ENCODE measurements around the gene AQP4. TPM values are rescaled to one million over a fixed set of nuclear protein-coding genes. Genes with fewer than 3 reads are reported as not detected.

AQP4 gene
- 1 to 10 TPM in 1 of 4 donors, not detected in 3; 1.5 TPM for total RNA-seq

GRCh38 chr18:26865557-26865956 is at the start of gene AQP4:
Gene AQP4, minus strand, starts transcription at chr18:26865707. Its CDS starts 18 bp downstream, at chr18:26865689.
- Histone ChIP-seq H3K4me1 (peaks cover 0 to 10% (median 0%) of the 10 kb centered on the region in 4 donors), H3K36me3 (no peaks in the 10 kb centered on the region), H3K27me3 (no peaks in the 10 kb centered on the region), H3K4me3 (no peak within 1 kb of the TSS), H3K27ac (no peak within 1 kb of the TSS), H3K9me3 (no peaks in the 10 kb centered on the region)
- no peak for DNase-seq
- TF ChIP-seq POLR2A (IDR thresholded peaks at IDR 0.05): no peak
- TF ChIP-seq CTCF (IDR thresholded peaks at IDR 0.05): no peak

GRCh38 chr18:26911840-26912239 is 46.3 kb upstream of the AQP4 start:
- no peak overlapping the region for H3K4me3 ChIP-seq
- no peaks in the 10 kb centered on the region for H3K9me3 ChIP-seq
- no peaks in the 10 kb centered on the region for H3K27me3 ChIP-seq
- no peaks in the 10 kb centered on the region for H3K4me1 ChIP-seq
- no peaks in the 10 kb centered on the region for H3K36me3 ChIP-seq
- DNase-seq: no peak
- TF ChIP-seq CTCF (IDR thresholded peaks at IDR 0.05) (no peak), POLR2A (IDR thresholded peaks at IDR 0.05) (no peak)
- H3K27ac ChIP-seq: no peak overlapping the region

GRCh38 chr18:26909599-26910290 is 44.2 kb upstream of the AQP4 start:
- no peaks in the 10 kb centered on the region for H3K36me3 ChIP-seq
- DNase-seq: no peak
- TF ChIP-seq POLR2A (IDR thresholded peaks at IDR 0.05) (no peak), CTCF (IDR thresholded peaks at IDR 0.05) (no peak)
- no peak overlapping the region for H3K27ac ChIP-seq
- H3K4me1 ChIP-seq: no peaks in the 10 kb centered on the region
- no peaks in the 10 kb centered on the region for H3K27me3 ChIP-seq
- no peaks in the 10 kb centered on the region for H3K9me3 ChIP-seq
- no peak overlapping the region for H3K4me3 ChIP-seq

GRCh38 chr18:26908906-26909305 is 43.4 kb upstream of the AQP4 start:
- no peak for DNase-seq
- H3K4me3 ChIP-seq: no peak overlapping the region
- no peak overlapping the region for H3K27ac ChIP-seq
- no peaks in the 10 kb centered on the region for H3K4me1 ChIP-seq
- no peaks in the 10 kb centered on the region for H3K9me3 ChIP-seq
- no peak for TF ChIP-seq POLR2A (IDR thresholded peaks at IDR 0.05)
- no peak for TF ChIP-seq CTCF (IDR thresholded peaks at IDR 0.05)
- no peaks in the 10 kb centered on the region for H3K27me3 ChIP-seq
- no peaks in the 10 kb centered on the region for H3K36me3 ChIP-seq

GRCh38 chr18:26902291-26902690 is 36.8 kb upstream of the AQP4 start:
- H3K4me3 ChIP-seq: no peak overlapping the region
- DNase-seq: no peak
- H3K27me3 ChIP-seq: no peaks in the 10 kb centered on the region
- H3K36me3 ChIP-seq: no peaks in the 10 kb centered on the region
- no peak overlapping the region for H3K27ac ChIP-seq
- no peaks in the 10 kb centered on the region for H3K4me1 ChIP-seq
- TF ChIP-seq POLR2A (IDR thresholded peaks at IDR 0.05) (no peak), CTCF (IDR thresholded peaks at IDR 0.05) (no peak)
- no peaks in the 10 kb centered on the region for H3K9me3 ChIP-seq

All from Peyer's patch (tissue), 4 donors.